Testis (tissue), 3 donors: Measurements from ENCODE around the gene DUS1L. TPM values are rescaled to one million over a fixed set of nuclear protein-coding genes. Genes with fewer than 3 reads are reported as not detected.

Experiments used
- DNase-seq: peaks from one replicate; pipeline ENCODE4 v3.0.0-alpha.2; 2019
- H3K27ac ChIP-seq, 2 donors: fragments of 200-600 bp; sonication (generic); one replicate each; pipeline ENCODE4 v1.5.1; 2019
- H3K27me3 ChIP-seq: fragments of 200-600 bp; sonication (generic); one replicate; pipeline ENCODE4 v1.5.1; 2019
- H3K36me3 ChIP-seq: fragments of 200-600 bp; sonication (generic); one replicate; pipeline ENCODE4 v1.5.1; 2017; ENCODE audit warnings: low read depth; ENCODE audit errors: missing control alignments
- H3K4me1 ChIP-seq: fragments of 200-600 bp; sonication (generic); one replicate; pipeline ENCODE4 v1.5.1; 2019
- H3K4me3 ChIP-seq, 2 donors: fragments of 200-600 bp; sonication (generic); one replicate each; pipeline ENCODE4 v1.5.1; 2017 to 2019
- H3K9me3 ChIP-seq: fragments of 200-600 bp; sonication (generic); one replicate; pipeline ENCODE4 v1.5.1; 2017
- CTCF ChIP-seq, 3 experiments: fragments of 450-650 bp in 2 of 3; fragments of 200-600 bp in 1 of 3; sonication (generic) in 1 of 3; IDR thresholded peaks; one replicate each; pipeline ENCODE4 v1.5.1; 2016 to 2019; ENCODE audit warnings: antibody characterized with exemption in 3 of 3, mild to moderate bottlenecking in 2 of 3, moderate library complexity in 1 of 3
- POLR2A ChIP-seq: fragments of 450-650 bp; IDR thresholded peaks from one replicate; pipeline ENCODE4 v1.6.1; 2017; ENCODE audit warnings: antibody characterized with exemption, mild to moderate bottlenecking, moderate library complexity
- WGBS, 2 donors: methylation state at CpG; one replicate each; pipeline ENCODE4 v1.1.5; 2018; 5-methylcytosine and 5-hydroxymethylcytosine counted together
- intact Hi-C: fragments of 100-400 bp; cut with DNase I; formaldehyde crosslinking; loops from one replicate; pipeline ENCODE4 v1.15.1; 2023; ENCODE audit warnings: low total_unique reads
- polyA plus RNA-seq: library from polyadenylated mRNA; stranded (reverse); fragments of 350-450 nt; fragmentation: Illumina TruSeq; extraction: RNeasy Lipid Tissue Mini Kit (QIAGEN cat#74804); gene quantifications from one replicate; pipeline ENCODE4 v1.2.3, GENCODE V29; 2014; ENCODE audit warnings: low read depth, low replicate concordance; ENCODE audit not compliant: insufficient read depth
- total RNA-seq, 2 donors: library from RNA; depleted of rRNA; stranded (reverse); fragments of >200 nt; gene quantifications; one replicate each; pipeline ENCODE4 v1.2.3, GENCODE V29; 2016

DUS1L gene
- total and polyA plus RNA-seq, 3 donors from 2014 or later, result 117 to 132 (median 127) TPM

GRCh38 chr17:82085031-82085861 lies 19.6 kb upstream of the DUS1L start:
- Histone ChIP-seq H3K4me1 (no peaks in the 10 kb centered on the region), H3K4me3 (no peak overlapping the region), H3K9me3 (no peaks in the 10 kb centered on the region), H3K36me3 (no peaks in the 10 kb centered on the region), H3K27me3 (no peaks in the 10 kb centered on the region), H3K27ac (no peak overlapping the region)
- DNase-seq, result no peak
- TF ChIP-seq CTCF (IDR thresholded peaks at IDR 0.05) (no peak), POLR2A (no peak)
- intact Hi-C loops, result no loop called here
- 93% methylated on average over 10 to 40 of the region's 49 CpGs for WGBS, 2 donors

- TF ChIP-seq POLR2A (no peak), CTCF (IDR thresholded peaks at IDR 0.05) (no peak)
- intact Hi-C loops, result no loop called here
- H3K4me1 ChIP-seq, result no peaks in the 10 kb centered on the region
- no peak overlapping the region for H3K4me3 ChIP-seq
- H3K36me3 ChIP-seq, result no peaks in the 10 kb centered on the region
- 93 to 96% methylated on average over 18 to 30 of the region's 31 CpGs for WGBS, 2 donors
- DNase-seq, result no peak
- H3K9me3 ChIP-seq, result no peaks in the 10 kb centered on the region
- H3K27me3 ChIP-seq, result no peaks in the 10 kb centered on the region
- H3K27ac ChIP-seq, result no peak overlapping the region
These were observed 18.9 kb upstream of the DUS1L start for GRCh38 chr17:82084373-82085030.

DNA sequence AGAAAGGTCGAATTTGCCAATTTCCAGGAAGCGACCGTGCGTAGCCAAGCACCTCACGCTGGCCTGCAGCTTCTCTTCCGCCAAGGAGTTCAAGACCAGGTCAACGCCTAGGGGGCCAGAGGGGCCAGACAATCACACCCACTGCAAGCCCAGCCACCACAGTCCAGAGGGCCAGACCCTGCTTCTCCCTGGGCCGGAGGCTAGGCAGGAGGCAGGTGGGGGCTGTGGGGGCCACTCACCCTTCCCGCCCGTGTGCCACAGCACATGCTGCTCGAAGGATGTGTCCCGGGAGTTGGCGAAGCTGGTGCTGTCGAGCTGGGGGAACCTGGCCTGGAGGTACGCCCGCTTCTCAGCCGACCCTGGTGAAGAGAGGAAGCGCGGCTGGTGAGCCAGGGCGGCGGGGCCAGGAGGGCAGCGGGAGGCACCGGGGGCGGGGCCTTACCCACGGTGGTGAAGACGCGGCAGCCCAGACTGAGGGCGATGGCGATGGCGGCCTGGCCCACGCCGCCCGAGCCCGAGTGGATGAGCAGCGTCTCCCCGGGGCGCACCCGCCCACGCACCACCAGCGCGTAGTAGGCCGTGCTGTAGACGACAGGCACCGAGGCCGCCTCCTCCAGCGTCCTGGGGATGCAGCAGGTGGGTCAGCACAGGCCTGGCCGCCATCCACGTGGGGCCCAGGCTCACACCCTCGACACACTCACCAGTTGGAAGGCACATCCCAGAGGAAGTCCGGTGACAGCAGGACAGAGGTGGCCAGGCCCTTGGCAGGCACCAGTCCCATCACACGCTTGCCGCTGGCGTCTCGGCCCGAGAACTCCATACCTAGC lies 18.1 kb upstream of the DUS1L start:
- Histone ChIP-seq H3K9me3 (no peaks in the 10 kb centered on the region), H3K4me1 (no peaks in the 10 kb centered on the region), H3K27ac (no peak overlapping the region), H3K4me3 (no peak overlapping the region), H3K36me3 (no peaks in the 10 kb centered on the region), H3K27me3 (no peaks in the 10 kb centered on the region)
- 88 to 93% methylated on average over 26 to 37 of the region's 55 CpGs for WGBS, 2 donors
- intact Hi-C loops, result no loop called here
- no peak for DNase-seq
- TF ChIP-seq CTCF (IDR thresholded peaks at IDR 0.05) (no peak), POLR2A (no peak)

- no peak for DNase-seq
- peaks cover 4% of the 10 kb centered on the region for H3K4me1 ChIP-seq
- H3K27me3 ChIP-seq, result no peaks in the 10 kb centered on the region
- no peaks in the 10 kb centered on the region for H3K9me3 ChIP-seq
- H3K36me3 ChIP-seq, result no peaks in the 10 kb centered on the region
- 92 to 100% methylated on average over 1 to 24 of the region's 24 CpGs for WGBS, 2 donors
- H3K27ac ChIP-seq, result no peak overlapping the region
- H3K4me3 ChIP-seq, result no peak overlapping the region
- intact Hi-C loops, result no loop called here
- no peak for TF ChIP-seq POLR2A
- TF ChIP-seq CTCF (IDR thresholded peaks at IDR 0.05), result no peak
These were observed 17.4 kb upstream of the DUS1L start for GRCh38 chr17:82083009-82083408.
